ENCODE results near the gene INO80E.

The INO80E gene

DNA sequence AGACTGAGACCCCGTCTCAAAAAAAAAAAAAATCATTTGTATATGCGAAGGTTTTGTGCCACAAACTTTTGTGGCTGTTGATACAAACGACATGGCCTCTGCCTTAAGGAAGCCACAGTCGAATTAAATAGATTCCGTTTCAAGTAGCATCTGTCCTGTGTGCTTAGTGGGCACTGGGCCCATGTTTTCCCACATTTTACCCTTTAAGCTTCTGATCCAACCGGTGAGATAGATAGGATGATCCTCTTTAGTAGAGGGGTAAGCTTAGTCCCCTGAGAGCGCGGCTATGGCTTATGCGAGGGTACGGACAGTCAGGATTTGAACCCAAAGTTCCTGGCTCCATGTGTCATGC, 34.9 kb upstream of the INO80E start:
- Histone ChIP-seq H3K4me2 (ENCODE audit: low read depth, low read length) (peak overlapping the region; percentile 66), H3K27ac (ENCODE audit: low read length) (peak overlapping the region; percentile 55; the same call in 1 of the 2 replicates), H3K79me2 (ENCODE audit: low read length) (no peaks in the 10 kb centered on the region), H3K9me2 (replicated peaks; ENCODE audit: insufficient read depth, low read length) (no peaks in the 10 kb centered on the region), H3K36me3 (replicated peaks; ENCODE audit: insufficient read depth, low read length) (no peaks in the 10 kb centered on the region), H3F3A (ENCODE audit: insufficient read depth, low read length) (0 out of 2 replicates have a peak, but pooled peaks cover 6% of the 10 kb centered on the region), H3K4me3 (ENCODE audit: low read length) (peak overlapping the region; percentile 76), H4K20me1 (ENCODE audit: insufficient read depth, low read length) (no peaks in the 10 kb centered on the region), H3K9ac (ENCODE audit: low read length) (peak overlapping the region; percentile 84; the same call in 1 of the 2 replicates), H3K4me1 (ENCODE audit: low read length) (peaks cover 5% of the 10 kb centered on the region; the same call in 1 of the 2 replicates), H3K9me3 (replicated peaks; ENCODE audit: insufficient read depth, low read length) (no peaks in the 10 kb centered on the region), H3K27me3 (replicated peaks; ENCODE audit: insufficient read depth, low read length) (no peaks in the 10 kb centered on the region), H2AFZ (ENCODE audit: low read length) (peak overlapping the region; percentile 89)
- TF ChIP-seq EZH2phosphoT487 (IDR thresholded peaks at IDR 0.05; ENCODE audit: low read length) = no peak
- no peak for TF ChIP-seq EZH2 (optimal IDR thresholded peaks at IDR 0.05; ENCODE audit: low read depth, low read length)
- TF ChIP-seq, protein P1, sequence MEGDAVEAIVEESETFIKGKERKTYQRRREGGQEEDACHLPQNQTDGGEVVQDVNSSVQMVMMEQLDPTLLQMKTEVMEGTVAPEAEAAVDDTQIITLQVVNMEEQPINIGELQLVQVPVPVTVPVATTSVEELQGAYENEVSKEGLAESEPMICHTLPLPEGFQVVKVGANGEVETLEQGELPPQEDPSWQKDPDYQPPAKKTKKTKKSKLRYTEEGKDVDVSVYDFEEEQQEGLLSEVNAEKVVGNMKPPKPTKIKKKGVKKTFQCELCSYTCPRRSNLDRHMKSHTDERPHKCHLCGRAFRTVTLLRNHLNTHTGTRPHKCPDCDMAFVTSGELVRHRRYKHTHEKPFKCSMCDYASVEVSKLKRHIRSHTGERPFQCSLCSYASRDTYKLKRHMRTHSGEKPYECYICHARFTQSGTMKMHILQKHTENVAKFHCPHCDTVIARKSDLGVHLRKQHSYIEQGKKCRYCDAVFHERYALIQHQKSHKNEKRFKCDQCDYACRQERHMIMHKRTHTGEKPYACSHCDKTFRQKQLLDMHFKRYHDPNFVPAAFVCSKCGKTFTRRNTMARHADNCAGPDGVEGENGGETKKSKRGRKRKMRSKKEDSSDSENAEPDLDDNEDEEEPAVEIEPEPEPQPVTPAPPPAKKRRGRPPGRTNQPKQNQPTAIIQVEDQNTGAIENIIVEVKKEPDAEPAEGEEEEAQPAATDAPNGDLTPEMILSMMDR (IDR thresholded peaks at IDR 0.05; ENCODE audit: low read length) = no peak
- DNase-seq = no peak

DNA sequence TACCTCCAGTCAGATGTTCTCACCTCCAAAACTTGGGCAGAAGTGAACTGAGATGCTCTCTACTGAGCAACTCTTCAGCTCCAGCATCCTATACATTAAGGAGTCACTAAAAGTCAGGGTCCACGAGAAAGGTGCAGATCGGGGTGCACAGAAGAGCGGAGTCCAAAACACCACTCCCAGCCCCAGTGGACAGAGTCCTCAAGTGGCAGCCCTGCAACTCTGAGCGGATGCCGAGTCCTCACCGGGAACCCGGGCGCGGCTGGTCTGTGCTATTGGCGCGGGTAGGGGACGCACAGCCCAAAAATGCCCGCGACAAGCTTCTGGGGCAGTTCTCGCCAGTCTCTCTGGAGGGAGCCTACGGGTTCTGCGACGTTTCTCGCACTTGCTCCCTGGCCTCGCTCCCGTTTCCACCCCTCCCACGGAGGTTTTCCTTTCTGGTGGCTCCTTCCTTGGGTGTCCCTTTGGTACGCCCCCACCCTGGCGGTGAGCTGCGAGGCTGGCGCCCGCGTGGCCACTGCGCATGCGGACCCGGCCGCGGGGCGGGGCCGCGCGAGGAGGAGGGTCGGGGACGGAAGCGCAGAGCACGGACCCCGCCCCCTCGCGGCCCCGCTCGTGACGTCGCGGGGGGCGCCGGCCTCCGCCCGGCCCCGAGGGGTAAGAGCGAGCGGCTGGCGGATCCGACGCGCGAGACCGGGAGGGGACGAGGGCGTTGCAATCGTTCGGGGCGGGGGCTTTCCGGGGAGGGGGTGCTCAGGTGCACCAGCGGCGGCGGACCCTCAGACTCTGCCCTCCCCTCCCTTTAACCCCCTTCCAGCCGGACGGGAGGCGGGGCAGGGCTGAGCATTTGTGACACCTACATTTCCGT, 34.3 kb upstream of the INO80E start, which contains the start of gene TMEM219:
Gene TMEM219 (plus strand): TSS at position 601 of the 865 bp plus-strand sequence. CDS start 1,065 bp downstream, outside the sequence.
- Histone ChIP-seq H3K79me2 (ENCODE audit: low read length) (no peaks in the 10 kb centered on the region), H3F3A (ENCODE audit: insufficient read depth, low read length) (0 out of 2 replicates have a peak, but pooled peaks cover 6% of the 10 kb centered on the region), H3K4me1 (ENCODE audit: low read length) (peaks cover 5% of the 10 kb centered on the region; the same call in 1 of the 2 replicates), H3K9me2 (replicated peaks; ENCODE audit: insufficient read depth, low read length) (no peaks in the 10 kb centered on the region), H3K9ac (ENCODE audit: low read length) (peak within 1 kb of the TSS; percentile 84), H3K36me3 (replicated peaks; ENCODE audit: insufficient read depth, low read length) (no peaks in the 10 kb centered on the region), H3K4me3 (ENCODE audit: low read length) (peak within 1 kb of the TSS; percentile 76), H3K27ac (ENCODE audit: low read length) (peak within 1 kb of the TSS; percentile 55; the same call in 1 of the 2 replicates), H4K20me1 (ENCODE audit: insufficient read depth, low read length) (no peaks in the 10 kb centered on the region), H3K9me3 (replicated peaks; ENCODE audit: insufficient read depth, low read length) (no peaks in the 10 kb centered on the region), H2AFZ (ENCODE audit: low read length) (peak within 1 kb of the TSS; percentile 89), H3K27me3 (replicated peaks; ENCODE audit: insufficient read depth, low read length) (no peaks in the 10 kb centered on the region), H3K4me2 (ENCODE audit: low read depth, low read length) (peak within 1 kb of the TSS; percentile 94)
- TF ChIP-seq EZH2phosphoT487 (IDR thresholded peaks at IDR 0.05; ENCODE audit: low read length) (no peak), EZH2 (optimal IDR thresholded peaks at IDR 0.05; ENCODE audit: low read depth, low read length) (no peak)
- TF ChIP-seq, protein P1 (IDR thresholded peaks at IDR 0.05; ENCODE audit: low read length) = peak; percentile 29
- peak; percentile 93 for DNase-seq

DNA sequence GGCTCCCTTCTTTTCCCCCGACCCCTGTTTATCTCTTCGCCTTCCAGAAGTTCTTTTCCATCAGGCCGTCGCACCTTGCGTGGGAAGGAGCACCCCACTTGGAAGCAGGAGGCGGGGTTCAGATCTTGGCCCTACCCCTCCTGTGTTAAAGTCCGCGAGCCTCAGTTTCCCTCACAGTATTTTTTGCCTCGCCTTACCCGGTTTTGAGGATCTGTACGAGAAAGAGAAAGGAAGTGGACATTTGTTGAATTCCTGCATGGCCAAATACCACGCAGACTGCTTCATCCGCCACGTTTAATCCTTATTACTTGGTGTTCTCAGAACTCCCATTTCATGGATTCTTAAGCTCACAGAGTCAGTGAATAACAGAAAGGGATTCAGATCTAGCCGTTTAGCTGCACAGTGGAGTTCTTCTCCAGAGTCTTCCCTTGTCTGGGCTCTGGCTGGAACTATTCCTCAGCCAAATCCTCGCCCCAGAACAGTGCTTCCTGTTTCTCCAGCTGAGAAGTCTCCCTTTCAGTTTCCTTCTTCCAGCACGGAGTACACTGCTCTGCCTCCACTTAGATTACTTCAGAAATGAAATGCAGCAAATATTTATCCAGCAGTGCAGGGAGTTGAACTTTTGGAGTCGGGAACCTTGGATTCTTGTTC, 33.6 kb upstream of the INO80E start:
- no peaks in the 10 kb centered on the region for H3K36me3 ChIP-seq (replicated peaks; ENCODE audit: insufficient read depth, low read length)
- H4K20me1 ChIP-seq (ENCODE audit: insufficient read depth, low read length) = no peaks in the 10 kb centered on the region
- 0 out of 2 replicates have a peak, but pooled peaks cover 6% of the 10 kb centered on the region for H3F3A ChIP-seq (ENCODE audit: insufficient read depth, low read length)
- no peaks in the 10 kb centered on the region for H3K79me2 ChIP-seq (ENCODE audit: low read length)
- TF ChIP-seq EZH2 (optimal IDR thresholded peaks at IDR 0.05; ENCODE audit: low read depth, low read length) = no peak
- TF ChIP-seq, protein P1 (IDR thresholded peaks at IDR 0.05; ENCODE audit: low read length) = no peak
- H3K4me2 ChIP-seq (ENCODE audit: low read depth, low read length) = peak overlapping the region; percentile 94
- no peaks in the 10 kb centered on the region for H3K9me3 ChIP-seq (replicated peaks; ENCODE audit: insufficient read depth, low read length)
- peak overlapping the region; percentile 58 for H3K9ac ChIP-seq (ENCODE audit: low read length)
- no peak for DNase-seq
- H3K27ac ChIP-seq (ENCODE audit: low read length) = no peak overlapping the region
- peaks cover 5% of the 10 kb centered on the region; the same call in 1 of the 2 replicates for H3K4me1 ChIP-seq (ENCODE audit: low read length)
- H3K4me3 ChIP-seq (ENCODE audit: low read length) = peak overlapping the region; percentile 76
- peak overlapping the region; percentile 85 for H2AFZ ChIP-seq (ENCODE audit: low read length)
- no peaks in the 10 kb centered on the region for H3K9me2 ChIP-seq (replicated peaks; ENCODE audit: insufficient read depth, low read length)
- no peaks in the 10 kb centered on the region for H3K27me3 ChIP-seq (replicated peaks; ENCODE audit: insufficient read depth, low read length)
